Activated CD4-positive, alpha-beta T cell treated with anti-CD3 and anti-CD28 coated beads, Interleukin-2, amount 50 U/mL, for 48 hours (primary cell): Measurements from ENCODE around the gene STXBP6.

Source experiments
- DNase-seq, 2 experiments: peaks; one replicate each; pipeline ENCODE4 v3.0.0-alpha.2; 2020

STXBP6 gene

GRCh38 chr14:24880689-24881088, 169.3 kb downstream of the STXBP6 start:
- DNase-seq: no peak

- DNase-seq: no peak
These were observed 170.1 kb downstream of the STXBP6 start for GRCh38 chr14:24879661-24880386.

- DNase-seq: no peak
These were observed 173.0 kb downstream of the STXBP6 start for GRCh38 chr14:24876996-24877395.

- no peak for DNase-seq
These were observed 173.7 kb downstream of the STXBP6 start for GRCh38 chr14:24875991-24876878.

- DNase-seq: no peak
These were observed 174.6 kb downstream of the STXBP6 start for GRCh38 chr14:24875203-24875838.

- no peak for DNase-seq
These were observed 175.3 kb downstream of the STXBP6 start for GRCh38 chr14:24874514-24875202.

- no peak for DNase-seq
These were observed 176.4 kb downstream of the STXBP6 start for GRCh38 chr14:24873551-24873950.

- DNase-seq: no peak
These were observed 178.8 kb downstream of the STXBP6 start for GRCh38 chr14:24870949-24871701.

- no peak for DNase-seq
These were observed 181.6 kb downstream of the STXBP6 start for GRCh38 chr14:24868389-24868788.

GRCh38 chr14:24866067-24866639, 183.8 kb downstream of the STXBP6 start:
- DNase-seq: no peak

GRCh38 chr14:24863968-24864684, 185.8 kb downstream of the STXBP6 start:
- DNase-seq: no peak

GRCh38 chr14:24861083-24861630, 188.8 kb downstream of the STXBP6 start:
- DNase-seq: no peak

GRCh38 chr14:24859559-24859958, 190.4 kb downstream of the STXBP6 start:
- DNase-seq: no peak

- DNase-seq: no peak
These were observed 191.3 kb downstream of the STXBP6 start for GRCh38 chr14:24858684-24859083.

GRCh38 chr14:24858052-24858451, 191.9 kb downstream of the STXBP6 start:
- DNase-seq: no peak

- no peak for DNase-seq
These were observed 192.7 kb downstream of the STXBP6 start for GRCh38 chr14:24857277-24857676.

GRCh38 chr14:24853446-24853845, 196.5 kb downstream of the STXBP6 start:
- DNase-seq: no peak

- no peak for DNase-seq
These were observed 197.5 kb downstream of the STXBP6 start for GRCh38 chr14:24852312-24853060.

GRCh38 chr14:24851837-24852236, 198.1 kb downstream of the STXBP6 start:
- DNase-seq: no peak

GRCh38 chr14:24851406-24851805, 198.5 kb downstream of the STXBP6 start:
- no peak for DNase-seq
